ENCODE results near the gene CAPNS2. TPM values are rescaled to one million over a fixed set of nuclear protein-coding genes. Genes with fewer than 3 reads are reported as not detected.

Gene CAPNS2
- total RNA-seq, 2 experiments from 2014 or later: not detected

Other genes starting within 250 kb of the CAPNS2 start
- not detected in 2 replicates for gene IRX6, start 242.5 kb upstream of the CAPNS2 start, total RNA-seq (2014; rRNA removed; shearing (Covaris generic))
- not detected in 2 replicates for gene IRX6, start 242.5 kb upstream of the CAPNS2 start, total RNA-seq (2022)
- not detected in 2 replicates for gene MMP2, start 87.5 kb upstream of the CAPNS2 start, total RNA-seq (2014; rRNA removed; shearing (Covaris generic))
- gene MMP2, start 87.5 kb upstream of the CAPNS2 start, total RNA-seq (2022): 0.48 TPM in 1 of 2 replicates, not detected in the other
- gene LPCAT2, start 57.6 kb upstream of the CAPNS2 start, total RNA-seq (2014; rRNA removed; shearing (Covaris generic)): not detected in 2 replicates
- not detected in 2 replicates for gene LPCAT2, start 57.6 kb upstream of the CAPNS2 start, total RNA-seq (2022)
- not detected in 2 replicates for gene SLC6A2, start 89.3 kb downstream of the CAPNS2 start, total RNA-seq (2014; rRNA removed; shearing (Covaris generic))
- gene SLC6A2, start 89.3 kb downstream of the CAPNS2 start, total RNA-seq (2022): not detected in 2 replicates

All from OCI-LY7 (cell line).